ENCODE measurements around the gene GPX4.

Gene GPX4

DNA sequence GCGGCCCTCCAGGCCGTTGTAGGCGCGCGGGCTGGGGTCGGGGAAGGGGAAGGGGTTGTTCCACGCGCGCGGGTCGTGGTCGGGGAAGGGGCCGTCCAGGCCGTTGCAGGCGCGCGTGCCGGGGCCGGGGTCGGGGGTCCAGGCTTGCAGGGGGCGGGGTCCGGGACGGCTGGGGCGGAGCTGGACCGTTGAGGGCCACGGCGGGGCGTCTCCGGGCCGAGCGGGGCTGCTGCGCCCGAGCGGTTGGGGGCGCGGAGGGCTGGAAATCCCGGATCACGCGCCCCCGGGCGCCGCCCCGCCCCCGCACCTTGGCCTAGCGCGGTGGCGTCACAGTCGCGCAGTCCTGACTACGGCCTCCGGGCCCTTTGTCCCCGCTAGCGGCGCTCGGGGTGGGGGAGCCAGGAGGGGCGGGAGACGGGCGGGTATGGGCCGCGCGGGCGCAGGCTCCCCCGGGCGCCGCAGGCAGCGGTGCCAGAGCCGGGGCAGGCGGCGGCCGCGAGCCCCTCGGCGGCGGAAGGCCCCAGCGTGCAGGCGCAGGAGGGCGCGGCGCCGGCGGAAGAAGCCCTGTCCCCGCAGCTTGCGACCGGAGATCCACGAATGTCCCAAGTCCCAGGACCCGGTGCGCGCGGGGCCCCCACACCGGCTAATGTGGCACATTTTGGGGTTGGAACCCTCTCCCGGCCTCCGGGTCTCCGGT lies 665 bp downstream of the GPX4 start:
- in situ Hi-C loops (cut with HindIII; ENCODE audit: low sequenced_read_pairs), result no loop called here
- DNase-seq (ENCODE audit: low read depth, low spot score), result peak; percentile 59
- H3K4me3 ChIP-seq (ENCODE audit: low read depth, low read length), result peak overlapping the region; percentile 61
- TF ChIP-seq CTCF (IDR thresholded peaks at IDR 0.05; ENCODE audit: low read depth, low read length), result no peak

DNA sequence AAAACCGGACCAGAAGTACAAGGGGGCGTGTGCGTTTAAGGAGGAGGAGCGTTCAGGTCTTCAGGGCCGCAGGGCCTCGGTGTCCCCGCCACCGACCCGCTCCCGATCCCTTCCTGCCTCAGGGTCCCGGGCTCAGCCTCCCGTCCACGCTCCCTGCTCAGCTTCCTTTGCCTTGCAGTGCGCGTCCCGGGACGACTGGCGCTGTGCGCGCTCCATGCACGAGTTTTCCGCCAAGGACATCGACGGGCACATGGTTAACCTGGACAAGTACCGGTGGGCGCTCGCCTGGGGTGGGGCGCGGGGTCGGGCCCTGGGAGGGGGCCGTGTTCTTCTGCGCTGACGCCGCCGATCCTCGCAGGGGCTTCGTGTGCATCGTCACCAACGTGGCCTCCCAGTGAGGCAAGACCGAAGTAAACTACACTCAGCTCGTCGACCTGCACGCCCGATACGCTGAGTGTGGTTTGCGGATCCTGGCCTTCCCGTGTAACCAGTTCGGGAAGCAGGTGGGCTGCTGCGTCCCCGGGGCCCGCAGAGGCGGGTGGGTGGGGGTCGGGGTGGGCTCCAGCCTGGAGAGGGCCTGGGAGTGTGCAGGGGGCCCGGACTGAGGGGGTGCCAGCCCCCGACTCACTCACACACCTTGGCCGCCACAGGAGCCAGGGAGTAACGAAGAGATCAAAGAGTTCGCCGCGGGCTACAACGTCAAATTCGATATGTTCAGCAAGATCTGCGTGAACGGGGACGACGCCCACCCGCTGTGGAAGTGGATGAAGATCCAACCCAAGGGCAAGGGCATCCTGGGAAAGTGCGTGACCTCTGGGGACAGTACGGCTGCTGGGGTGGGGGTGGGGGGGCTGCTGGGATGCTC lies 1.4 kb downstream of the GPX4 start:
- H3K4me3 ChIP-seq (ENCODE audit: low read depth, low read length), result peak overlapping the region; percentile 61
- peak; percentile 50 for DNase-seq (ENCODE audit: low read depth, low spot score)
- TF ChIP-seq CTCF (IDR thresholded peaks at IDR 0.05; ENCODE audit: low read depth, low read length), result no peak
- in situ Hi-C loops (cut with HindIII; ENCODE audit: low sequenced_read_pairs), result no loop called here

DNA sequence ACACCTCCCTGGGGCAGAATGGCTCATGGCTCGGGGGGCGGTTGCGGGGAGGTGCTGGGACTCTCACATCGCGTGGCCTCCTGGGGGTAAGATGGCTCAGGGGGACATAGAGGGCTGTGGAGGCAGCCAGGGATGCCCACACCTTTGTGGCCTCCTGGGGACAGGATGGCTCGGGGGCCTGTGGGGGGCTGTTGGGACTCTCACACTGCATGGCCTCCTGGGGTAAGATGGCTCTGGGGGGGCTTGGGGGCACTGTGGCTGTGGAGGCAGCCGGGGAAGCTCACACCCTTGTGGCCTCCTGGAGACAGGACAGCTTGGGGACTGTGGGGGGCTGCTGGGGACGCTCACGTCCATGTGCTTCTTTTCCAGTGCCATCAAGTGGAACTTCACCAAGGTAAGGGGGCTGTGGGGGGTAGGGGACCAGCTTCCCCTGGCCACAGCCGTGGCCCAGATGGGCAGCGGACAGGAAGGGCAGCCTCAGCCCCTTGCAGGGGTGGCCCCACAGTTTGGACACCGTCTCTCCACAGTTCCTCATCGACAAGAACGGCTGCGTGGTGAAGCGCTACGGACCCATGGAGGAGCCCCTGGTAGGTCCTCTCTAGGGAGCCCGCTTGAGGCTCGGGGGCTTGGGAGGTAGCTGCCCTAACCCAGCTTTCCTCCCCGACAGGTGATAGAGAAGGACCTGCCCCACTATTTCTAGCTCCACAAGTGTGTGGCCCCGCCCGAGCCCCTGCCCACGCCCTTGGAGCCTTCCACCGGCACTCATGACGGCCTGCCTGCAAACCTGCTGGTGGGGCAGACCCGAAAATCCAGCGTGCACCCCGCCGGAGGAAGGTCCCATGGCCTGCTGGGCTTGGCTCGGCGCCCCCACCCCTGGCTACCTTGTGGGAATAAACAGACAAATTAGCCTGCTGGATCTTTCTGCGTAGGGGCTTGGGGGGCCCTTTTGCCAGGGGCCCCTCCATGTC lies 2.4 kb downstream of the GPX4 start:
- no peak overlapping the region for H3K4me3 ChIP-seq (ENCODE audit: low read depth, low read length)
- TF ChIP-seq CTCF (IDR thresholded peaks at IDR 0.05; ENCODE audit: low read depth, low read length), result no peak
- in situ Hi-C loops (cut with HindIII; ENCODE audit: low sequenced_read_pairs), result no loop called here
- DNase-seq (ENCODE audit: low read depth, low spot score), result no peak

DNA sequence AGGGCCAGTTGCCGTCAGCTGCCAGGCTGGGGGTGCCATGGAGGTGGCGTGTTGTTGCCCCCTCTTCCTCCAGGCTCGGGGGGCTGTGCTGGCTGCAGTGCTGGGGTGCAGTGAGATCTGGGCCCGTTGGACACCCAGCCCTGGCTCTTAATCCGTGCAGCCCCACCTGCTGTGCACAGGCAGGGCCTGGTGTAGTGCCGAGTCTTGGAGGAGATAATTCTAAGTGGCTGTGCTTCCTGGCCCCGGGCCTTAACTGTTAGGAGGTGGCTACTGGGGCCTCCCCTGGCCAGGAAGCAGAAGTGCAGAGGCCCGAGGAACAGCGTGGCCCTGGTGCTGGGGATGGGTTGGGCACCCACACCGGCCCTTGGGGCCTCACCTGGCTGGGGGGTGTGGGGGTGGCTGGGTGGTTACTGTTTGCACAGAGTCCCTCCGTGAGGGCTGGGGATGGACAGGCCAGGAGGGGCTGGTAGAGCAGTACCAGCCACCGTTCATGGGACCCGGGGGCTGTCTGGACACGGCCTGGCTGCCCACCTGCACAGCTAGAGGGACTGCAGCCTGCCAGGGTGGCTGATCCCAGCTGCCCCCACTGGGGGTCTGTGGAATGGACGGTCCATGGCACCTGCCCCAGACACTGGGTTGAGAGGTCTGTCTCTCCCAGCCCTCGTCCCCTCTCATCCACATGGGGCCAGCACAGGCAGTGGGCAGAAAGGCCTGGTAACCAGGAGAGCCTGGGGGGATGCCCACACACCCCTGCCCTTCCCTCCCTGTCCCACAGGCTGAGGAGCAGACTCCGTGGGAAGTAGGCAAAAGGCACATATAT lies 3.3 kb downstream of the GPX4 start:
- DNase-seq (ENCODE audit: low read depth, low spot score), result no peak
- in situ Hi-C loops (cut with HindIII; ENCODE audit: low sequenced_read_pairs), result no loop called here
- TF ChIP-seq CTCF (IDR thresholded peaks at IDR 0.05; ENCODE audit: low read depth, low read length), result peak; percentile 40
- H3K4me3 ChIP-seq (ENCODE audit: low read depth, low read length), result no peak overlapping the region

DNA sequence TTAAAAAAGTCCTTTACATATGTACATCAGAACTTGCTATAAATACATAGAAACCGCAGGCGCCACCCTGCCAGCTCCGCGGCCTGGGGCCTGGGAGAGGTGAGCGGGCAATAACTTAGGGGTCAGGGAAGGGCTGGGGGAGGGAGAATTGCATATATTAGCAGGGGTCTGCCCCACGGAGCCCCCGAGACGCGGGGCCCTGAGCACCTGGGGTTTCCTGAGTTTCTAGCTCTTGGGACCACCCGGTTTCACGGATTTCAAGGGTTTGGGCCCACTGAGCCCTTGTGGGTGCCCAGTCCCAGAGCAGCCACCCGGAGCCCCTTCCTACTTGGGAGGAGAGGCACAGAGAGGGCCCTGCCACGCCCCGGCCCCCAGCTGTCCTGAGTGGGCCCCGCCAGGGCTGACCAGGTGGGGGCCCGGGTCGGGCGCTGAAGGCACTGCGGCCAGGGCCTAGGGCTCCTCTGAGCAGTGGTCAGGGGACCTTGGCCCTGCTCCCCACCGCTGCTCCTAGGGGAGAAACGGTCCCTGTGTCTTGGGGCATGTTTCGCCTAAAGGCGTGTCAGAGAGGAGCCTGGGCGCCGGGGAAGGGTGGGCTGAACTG lies 4.0 kb downstream of the GPX4 start:
- DNase-seq (ENCODE audit: low read depth, low spot score), result no peak
- TF ChIP-seq CTCF (IDR thresholded peaks at IDR 0.05; ENCODE audit: low read depth, low read length), result no peak
- H3K4me3 ChIP-seq (ENCODE audit: low read depth, low read length), result no peak overlapping the region
- in situ Hi-C loops (cut with HindIII; ENCODE audit: low sequenced_read_pairs), result no loop called here
